ENCODE results near the gene EEFSEC.

- TF ChIP-seq CTCF (optimal IDR thresholded peaks at IDR 0.05 in 1 of 3, IDR thresholded peaks at IDR 0.05 in 1 of 3, conservative IDR thresholded peaks at IDR 0.05 in 1 of 3; ENCODE audit: extremely low read depth in 1 of 3, insufficient read depth in 2 of 3, low read length in 3 of 3) (no peak), EZH2 (IDR thresholded peaks at IDR 0.05; ENCODE audit: low read length) (no peak)
These were observed 272.0 kb downstream of the EEFSEC start for GRCh38 chr3:128425142-128425845.
